Measurements from ENCODE around the gene LIN54.

GRCh38 chr4:82885410-82885809 lies 125.2 kb downstream of the LIN54 start:
- TF ChIP-seq CTCF (IDR thresholded peaks at IDR 0.05) (no peak), POLR2AphosphoS5 (IDR thresholded peaks at IDR 0.05; ENCODE audit: low read depth, low read length) (no peak), SIN3A (IDR thresholded peaks at IDR 0.05; ENCODE audit: borderline replicate concordance, insufficient read depth, low read depth, low read length) (no peak)
